ENCODE data around the gene PTGES3.

- TF ChIP-seq ZBTB20 (tag by site-specific recombination; IDR thresholded peaks at IDR 0.05) (no peak), ZNF558 (tag by site-specific recombination; IDR thresholded peaks at IDR 0.05) (no peak), PATZ1 (tag by site-specific recombination; IDR thresholded peaks at IDR 0.05) (no peak), ZBTB48 (tag by site-specific recombination; IDR thresholded peaks at IDR 0.05) (no peak), MYNN (tag by site-specific recombination; IDR thresholded peaks at IDR 0.05; ENCODE audit: borderline replicate concordance) (no peak), ZNF416 (tag by site-specific recombination; IDR thresholded peaks at IDR 0.05) (no peak), ZNF37A (tag by site-specific recombination; IDR thresholded peaks at IDR 0.05) (no peak), ZNF777 (tag by site-specific recombination; IDR thresholded peaks at IDR 0.05; ENCODE audit: borderline replicate concordance) (no peak), ZNF239 (tag by site-specific recombination; IDR thresholded peaks at IDR 0.05) (no peak), REST (tag by site-specific recombination; IDR thresholded peaks at IDR 0.05) (no peak)
- TF ChIP-seq, protein P1, sequence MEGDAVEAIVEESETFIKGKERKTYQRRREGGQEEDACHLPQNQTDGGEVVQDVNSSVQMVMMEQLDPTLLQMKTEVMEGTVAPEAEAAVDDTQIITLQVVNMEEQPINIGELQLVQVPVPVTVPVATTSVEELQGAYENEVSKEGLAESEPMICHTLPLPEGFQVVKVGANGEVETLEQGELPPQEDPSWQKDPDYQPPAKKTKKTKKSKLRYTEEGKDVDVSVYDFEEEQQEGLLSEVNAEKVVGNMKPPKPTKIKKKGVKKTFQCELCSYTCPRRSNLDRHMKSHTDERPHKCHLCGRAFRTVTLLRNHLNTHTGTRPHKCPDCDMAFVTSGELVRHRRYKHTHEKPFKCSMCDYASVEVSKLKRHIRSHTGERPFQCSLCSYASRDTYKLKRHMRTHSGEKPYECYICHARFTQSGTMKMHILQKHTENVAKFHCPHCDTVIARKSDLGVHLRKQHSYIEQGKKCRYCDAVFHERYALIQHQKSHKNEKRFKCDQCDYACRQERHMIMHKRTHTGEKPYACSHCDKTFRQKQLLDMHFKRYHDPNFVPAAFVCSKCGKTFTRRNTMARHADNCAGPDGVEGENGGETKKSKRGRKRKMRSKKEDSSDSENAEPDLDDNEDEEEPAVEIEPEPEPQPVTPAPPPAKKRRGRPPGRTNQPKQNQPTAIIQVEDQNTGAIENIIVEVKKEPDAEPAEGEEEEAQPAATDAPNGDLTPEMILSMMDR (tag by site-specific recombination; IDR thresholded peaks at IDR 0.05), result no peak
- TF ChIP-seq, protein P2, sequence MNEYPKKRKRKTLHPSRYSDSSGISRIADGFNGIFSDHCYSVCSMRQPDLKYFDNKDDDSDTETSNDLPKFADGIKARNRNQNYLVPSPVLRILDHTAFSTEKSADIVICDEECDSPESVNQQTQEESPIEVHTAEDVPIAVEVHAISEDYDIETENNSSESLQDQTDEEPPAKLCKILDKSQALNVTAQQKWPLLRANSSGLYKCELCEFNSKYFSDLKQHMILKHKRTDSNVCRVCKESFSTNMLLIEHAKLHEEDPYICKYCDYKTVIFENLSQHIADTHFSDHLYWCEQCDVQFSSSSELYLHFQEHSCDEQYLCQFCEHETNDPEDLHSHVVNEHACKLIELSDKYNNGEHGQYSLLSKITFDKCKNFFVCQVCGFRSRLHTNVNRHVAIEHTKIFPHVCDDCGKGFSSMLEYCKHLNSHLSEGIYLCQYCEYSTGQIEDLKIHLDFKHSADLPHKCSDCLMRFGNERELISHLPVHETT (tag by site-specific recombination; IDR thresholded peaks at IDR 0.05), result no peak
- TF ChIP-seq, protein P3, sequence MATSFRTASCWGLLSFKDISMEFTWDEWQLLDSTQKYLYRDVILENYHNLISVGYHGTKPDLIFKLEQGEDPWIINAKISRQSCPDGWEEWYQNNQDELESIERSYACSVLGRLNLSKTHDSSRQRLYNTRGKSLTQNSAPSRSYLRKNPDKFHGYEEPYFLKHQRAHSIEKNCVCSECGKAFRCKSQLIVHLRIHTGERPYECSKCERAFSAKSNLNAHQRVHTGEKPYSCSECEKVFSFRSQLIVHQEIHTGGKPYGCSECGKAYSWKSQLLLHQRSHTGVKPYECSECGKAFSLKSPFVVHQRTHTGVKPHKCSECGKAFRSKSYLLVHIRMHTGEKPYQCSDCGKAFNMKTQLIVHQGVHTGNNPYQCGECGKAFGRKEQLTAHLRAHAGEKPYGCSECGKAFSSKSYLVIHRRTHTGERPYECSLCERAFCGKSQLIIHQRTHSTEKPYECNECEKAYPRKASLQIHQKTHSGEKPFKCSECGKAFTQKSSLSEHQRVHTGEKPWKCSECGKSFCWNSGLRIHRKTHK (tag by site-specific recombination; IDR thresholded peaks at IDR 0.05), result no peak
Measured at GRCh38 chr12:56626701-56627100, 61.4 kb downstream of the PTGES3 start.
